Loucy (cell line): ENCODE data around the gene PUSL1.

Experiments
- H2AFZ ChIP-seq: fragments of 200-600 bp; sonication (generic); 2 replicates; pipeline ENCODE4 v1.6.0; 2016; ENCODE audit warnings: antibody characterized with exemption, mild to moderate bottlenecking, low read length, moderate library complexity
- H3F3A ChIP-seq: fragments of 200-600 bp; 2 replicates; pipeline ENCODE4 v1.6.0; 2016; ENCODE audit warnings: antibody characterized with exemption, low read depth, mild to moderate bottlenecking
- H3K27me3 ChIP-seq: fragments of 200-600 bp; sonication (generic); 2 replicates; pipeline ENCODE4 v1.6.1; 2014; ENCODE audit warnings: low read length, mild to moderate bottlenecking; ENCODE audit not compliant: insufficient read depth, poor library complexity, severe bottlenecking
- H3K36me3 ChIP-seq: fragments of 200-600 bp; sonication (generic); 2 replicates; pipeline ENCODE4 v1.6.1; 2016; ENCODE audit warnings: low read length; ENCODE audit not compliant: insufficient read depth
- H3K4me1 ChIP-seq: fragments of 200-600 bp; sonication (generic); 2 replicates; pipeline ENCODE4 v1.5.1; 2014; ENCODE audit warnings: low read length, mild to moderate bottlenecking; ENCODE audit not compliant: insufficient read depth, poor library complexity, severe bottlenecking
- H3K4me2 ChIP-seq: fragments of 200-600 bp; sonication (generic); 2 replicates; pipeline ENCODE4 v1.6.0; 2014; ENCODE audit warnings: antibody characterized with exemption, low read length, low read depth, mild to moderate bottlenecking; ENCODE audit not compliant: poor library complexity, severe bottlenecking
- H3K4me3 ChIP-seq: fragments of 200-600 bp; sonication (generic); 2 replicates; pipeline ENCODE4 v1.5.1; 2014; ENCODE audit warnings: low read length, mild to moderate bottlenecking, mixed read lengths; ENCODE audit not compliant: poor library complexity, severe bottlenecking
- H3K79me2 ChIP-seq: fragments of 200-600 bp; sonication (generic); 2 replicates; pipeline ENCODE4 v1.6.1; 2014; ENCODE audit warnings: low read length; ENCODE audit not compliant: insufficient read depth
- H3K9ac ChIP-seq: fragments of 200-600 bp; sonication (generic); 2 replicates; pipeline ENCODE4 v1.6.0; 2014; ENCODE audit warnings: mild to moderate bottlenecking, low read depth, low read length, moderate library complexity; ENCODE audit not compliant: poor library complexity, severe bottlenecking
- H3K9me2 ChIP-seq: fragments of 200-600 bp; sonication (generic); replicated peaks from 2 replicates; pipeline ENCODE4 v1.6.1; 2016; ENCODE audit warnings: low read depth, low read length, mixed read lengths
- H3K9me3 ChIP-seq: fragments of 200-600 bp; sonication (generic); 2 replicates; pipeline ENCODE4 v1.6.1; 2014; ENCODE audit warnings: mild to moderate bottlenecking, antibody characterized with exemption, low read length, low read depth; ENCODE audit not compliant: insufficient read depth
- H4K20me1 ChIP-seq: fragments of 200-600 bp; sonication (generic); 2 replicates; pipeline ENCODE4 v1.6.0; 2014; ENCODE audit warnings: antibody characterized with exemption, low read length, mild to moderate bottlenecking; ENCODE audit not compliant: insufficient read depth, poor library complexity, severe bottlenecking
- EZH2phosphoT487 ChIP-seq: fragments of 200-600 bp; IDR thresholded peaks from 2 replicates; pipeline ENCODE4 v1.6.1; 2018; ENCODE audit warnings: antibody characterized with exemption, mild to moderate bottlenecking, moderate library complexity, borderline replicate concordance
- TF ChIP-seq, protein P1 (sequence below): fragments of 200-600 bp; sonication (generic); conservative IDR thresholded peaks from 2 replicates; pipeline ENCODE4 v1.5.1; 2014; ENCODE audit warnings: mild to moderate bottlenecking, antibody characterized with exemption, low read length

PUSL1 gene

DNA sequence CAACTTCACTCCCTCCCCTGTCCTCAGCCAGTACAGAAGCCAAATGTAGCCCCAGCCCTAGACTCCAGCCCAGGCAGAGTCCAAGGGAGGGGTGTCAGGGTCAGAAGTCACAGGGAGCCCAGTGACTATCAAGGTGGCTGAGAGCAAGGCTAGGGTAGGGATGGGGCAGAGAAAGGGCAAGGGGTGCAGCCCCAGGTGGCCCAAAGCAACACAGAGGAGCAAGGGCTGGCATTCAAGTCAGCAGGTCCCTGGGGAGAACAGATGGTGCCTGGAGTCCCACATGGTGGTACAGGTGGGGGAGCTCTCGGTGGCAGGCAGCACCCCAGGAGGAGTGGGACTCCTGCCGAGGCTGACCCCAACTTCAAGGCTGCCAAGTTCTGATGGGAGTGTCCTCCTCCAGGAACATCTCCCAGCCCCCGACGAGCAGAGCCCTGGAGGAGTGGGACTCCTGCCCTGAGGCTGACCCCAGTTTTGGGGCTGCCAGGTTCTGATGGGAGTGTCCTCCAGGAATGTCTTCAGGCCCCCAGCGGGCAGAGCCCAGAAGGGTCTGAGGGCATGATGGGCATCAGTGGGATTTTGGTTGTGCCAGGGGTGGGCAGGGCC is 44.5 kb downstream of the PUSL1 start:
- Histone ChIP-seq H4K20me1 (peaks cover 3% of the 10 kb centered on the region), H3K4me2 (no peak overlapping the region), H3K36me3 (no peaks in the 10 kb centered on the region), H3K4me1 (peaks cover 6% of the 10 kb centered on the region), H2AFZ (no peak overlapping the region), H3K4me3 (no peak overlapping the region), H3K9me2 (no peaks in the 10 kb centered on the region), H3K27me3 (no peaks in the 10 kb centered on the region), H3K79me2 (peaks cover 10% of the 10 kb centered on the region; the same call in 1 of the 2 replicates), H3K9me3 (no peaks in the 10 kb centered on the region), H3K9ac (no peak overlapping the region), H3F3A (no peaks in the 10 kb centered on the region)
- TF ChIP-seq EZH2phosphoT487: no peak
- TF ChIP-seq, protein P1, sequence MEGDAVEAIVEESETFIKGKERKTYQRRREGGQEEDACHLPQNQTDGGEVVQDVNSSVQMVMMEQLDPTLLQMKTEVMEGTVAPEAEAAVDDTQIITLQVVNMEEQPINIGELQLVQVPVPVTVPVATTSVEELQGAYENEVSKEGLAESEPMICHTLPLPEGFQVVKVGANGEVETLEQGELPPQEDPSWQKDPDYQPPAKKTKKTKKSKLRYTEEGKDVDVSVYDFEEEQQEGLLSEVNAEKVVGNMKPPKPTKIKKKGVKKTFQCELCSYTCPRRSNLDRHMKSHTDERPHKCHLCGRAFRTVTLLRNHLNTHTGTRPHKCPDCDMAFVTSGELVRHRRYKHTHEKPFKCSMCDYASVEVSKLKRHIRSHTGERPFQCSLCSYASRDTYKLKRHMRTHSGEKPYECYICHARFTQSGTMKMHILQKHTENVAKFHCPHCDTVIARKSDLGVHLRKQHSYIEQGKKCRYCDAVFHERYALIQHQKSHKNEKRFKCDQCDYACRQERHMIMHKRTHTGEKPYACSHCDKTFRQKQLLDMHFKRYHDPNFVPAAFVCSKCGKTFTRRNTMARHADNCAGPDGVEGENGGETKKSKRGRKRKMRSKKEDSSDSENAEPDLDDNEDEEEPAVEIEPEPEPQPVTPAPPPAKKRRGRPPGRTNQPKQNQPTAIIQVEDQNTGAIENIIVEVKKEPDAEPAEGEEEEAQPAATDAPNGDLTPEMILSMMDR: no peak

DNA sequence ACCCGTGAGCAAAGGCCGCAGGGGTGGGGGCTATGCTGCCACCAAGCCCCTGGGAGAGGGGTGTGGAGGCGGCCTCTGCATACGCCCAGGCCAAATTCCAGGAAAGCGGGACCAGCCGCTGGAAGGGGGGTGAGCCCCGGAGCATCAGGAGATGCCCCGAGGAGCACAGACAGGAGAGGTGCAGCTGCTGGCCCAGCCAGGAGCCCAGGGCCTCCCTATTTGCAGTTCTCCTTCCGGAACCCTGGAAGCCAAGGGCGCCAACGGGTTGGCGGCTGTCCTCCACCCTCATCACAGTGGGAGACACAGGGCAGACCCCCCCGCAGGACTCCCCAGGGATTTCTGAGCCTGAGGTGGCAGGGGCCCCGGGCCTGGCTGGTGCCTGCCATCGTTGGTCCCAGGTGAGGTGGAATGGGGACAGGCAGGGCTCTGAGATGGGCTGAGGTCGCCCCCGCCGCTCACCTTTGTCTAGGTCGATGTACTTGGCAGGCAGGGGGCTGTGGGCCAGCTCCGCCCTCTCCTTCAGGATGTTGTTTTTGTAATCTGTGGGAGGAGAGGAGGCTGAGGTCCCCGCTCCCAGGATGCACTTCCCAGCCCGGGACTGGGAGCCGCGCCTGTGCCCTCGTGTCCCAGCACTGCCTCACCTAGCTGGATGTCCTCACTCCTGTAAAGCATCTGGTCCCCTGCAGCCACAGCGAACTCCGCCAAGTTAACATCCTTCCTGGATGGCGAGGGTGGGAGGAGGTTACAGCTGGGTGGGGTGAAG is 45.2 kb downstream of the PUSL1 start:
- Histone ChIP-seq H3K4me3 (no peak overlapping the region), H2AFZ (no peak overlapping the region), H3K36me3 (no peaks in the 10 kb centered on the region), H3K4me1 (no peaks in the 10 kb centered on the region), H3F3A (no peaks in the 10 kb centered on the region), H3K4me2 (no peak overlapping the region), H3K9me3 (no peaks in the 10 kb centered on the region), H3K9ac (no peak overlapping the region), H3K79me2 (peaks cover 3% of the 10 kb centered on the region; the same call in 1 of the 2 replicates), H3K27me3 (no peaks in the 10 kb centered on the region), H4K20me1 (no peaks in the 10 kb centered on the region), H3K9me2 (no peaks in the 10 kb centered on the region)
- TF ChIP-seq, protein P1: no peak
- TF ChIP-seq EZH2phosphoT487: no peak

DNA sequence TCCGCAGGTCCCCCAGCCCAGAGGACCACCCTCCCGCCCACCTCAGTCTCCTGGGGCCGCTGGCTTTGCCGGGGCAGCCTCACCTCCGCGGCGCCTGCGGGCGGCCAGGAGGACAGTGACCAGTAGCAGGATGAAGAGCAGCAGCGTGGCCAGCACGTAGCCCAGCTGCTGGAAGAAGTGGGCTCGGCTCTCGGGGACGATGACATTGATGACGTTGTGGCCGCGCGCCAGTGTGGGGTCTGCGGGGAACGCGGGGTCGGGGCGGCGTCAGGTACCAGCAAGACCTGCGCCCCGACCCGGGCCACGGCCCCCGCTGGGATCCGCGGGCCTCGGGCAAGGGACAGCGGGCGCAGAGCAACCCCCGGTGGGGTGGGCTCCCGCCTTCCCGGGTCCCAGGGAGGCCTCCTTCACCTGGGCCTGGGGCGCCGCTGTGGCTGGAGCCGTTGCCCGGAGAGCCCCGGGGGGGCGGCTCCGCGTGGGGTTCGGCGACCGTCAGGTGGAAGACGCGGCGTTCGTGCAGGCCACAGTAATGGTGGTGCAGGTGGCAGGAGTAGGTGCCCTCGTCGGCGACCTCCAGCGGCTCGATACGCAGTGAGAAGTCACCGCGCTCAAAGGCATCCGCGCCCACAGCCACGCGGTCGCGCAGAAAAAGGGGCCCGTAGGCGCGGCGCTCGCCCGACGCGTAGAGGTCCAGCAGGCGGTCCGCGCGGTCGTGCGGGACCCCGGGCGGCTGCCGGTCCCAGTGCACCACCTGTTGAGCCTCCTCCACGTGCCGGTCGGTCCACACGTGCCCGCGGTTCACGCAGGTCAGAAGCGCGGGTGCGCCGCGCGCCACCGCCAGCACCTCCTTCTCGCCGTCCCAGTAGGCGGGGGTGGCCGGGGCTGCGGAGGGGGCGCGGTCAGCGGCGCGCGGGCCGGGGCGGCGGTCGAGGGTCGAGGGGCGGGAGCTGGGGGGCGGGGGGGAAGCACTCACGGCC is 46.2 kb downstream of the PUSL1 start:
- Histone ChIP-seq H3K9me3 (no peaks in the 10 kb centered on the region), H2AFZ (no peak overlapping the region), H3K4me1 (no peaks in the 10 kb centered on the region), H3F3A (no peaks in the 10 kb centered on the region), H3K9ac (no peak overlapping the region), H4K20me1 (no peaks in the 10 kb centered on the region), H3K4me3 (no peak overlapping the region), H3K79me2 (no peaks in the 10 kb centered on the region), H3K9me2 (no peaks in the 10 kb centered on the region), H3K4me2 (no peak overlapping the region), H3K36me3 (no peaks in the 10 kb centered on the region), H3K27me3 (no peaks in the 10 kb centered on the region)
- TF ChIP-seq EZH2phosphoT487: no peak
- TF ChIP-seq, protein P1: no peak
